HEK293 (cell line): ENCODE measurements around the gene SPATA16.

ENCODE experiments used
- CTCF ChIA-PET: fragments of 350-600 bp; formaldehyde crosslinking; extraction: SDS; loops from one replicate; lab custom pipeline; 2021; ENCODE audit warnings: antibody characterized with exemption; lab: Yijun Ruan, JAX
- POLR2A ChIA-PET: fragments of 300-600 bp; formaldehyde crosslinking; extraction: SDS; loops from one replicate; lab custom pipeline; 2020; ENCODE audit warnings: antibody characterized with exemption, inconsistent platforms; lab: Yijun Ruan, JAX
- H3K27ac ChIP-seq: fragments of 200-500 bp; sonication (Bioruptor generic); 2 replicates; pipeline ENCODE4 v1.5.1; 2014; ENCODE audit warnings: low read depth, low read length, control low read depth, inconsistent platforms; ENCODE audit errors: extremely low read depth
- H3K36me3 ChIP-seq, 2 experiments: fragments of 200-500 bp in 1 of 2; sonication (Bioruptor generic) in 1 of 2; 1 replicate in 1 of 2; 2 replicates in 1 of 2; pipeline ENCODE4 v1.5.1; 2014 to 2017; ENCODE audit warnings: inconsistent platforms in 2 of 2, low read length in 2 of 2; ENCODE audit not compliant: control insufficient read depth in 2 of 2, insufficient read depth in 1 of 2
- H3K4me1 ChIP-seq: fragments of 200-500 bp; sonication (Bioruptor generic); 2 replicates; pipeline ENCODE4 v1.5.1; 2014; ENCODE audit warnings: mild to moderate bottlenecking, low read length, inconsistent platforms; ENCODE audit not compliant: control insufficient read depth, insufficient read depth
- H3K4me3 ChIP-seq: 2 replicates; pipeline ENCODE4 v1.5.1; 2011; ENCODE audit warnings: low read depth, mild to moderate bottlenecking, control low read depth, low read length, moderate library complexity
- H3K9me3 ChIP-seq: fragments of 200-500 bp; sonication (Bioruptor generic); 2 replicates; pipeline ENCODE4 v1.5.1; 2014; ENCODE audit warnings: low read depth, low read length, inconsistent platforms; ENCODE audit not compliant: control insufficient read depth, insufficient read depth
- GLIS1 ChIP-seq: fragments of 450-650 bp; formaldehyde crosslinking; IDR thresholded peaks from 2 replicates; pipeline ENCODE4 v1.5.1; 2016; ENCODE audit warnings: missing biosample characterization, missing genetic modification characterization
- HOXD13 ChIP-seq: sonication (generic); formaldehyde crosslinking; IDR thresholded peaks from 2 replicates; pipeline ENCODE4 v1.8.0; 2022; ENCODE audit warnings: missing genetic modification reagents, borderline replicate concordance
- IKZF3 ChIP-seq: fragments of 450-650 bp; IDR thresholded peaks from 2 replicates; pipeline ENCODE4 v1.5.0; 2018; ENCODE audit warnings: missing biosample characterization, mild to moderate bottlenecking, missing genetic modification characterization, moderate library complexity
- KLF8 ChIP-seq: fragments of 450-650 bp; formaldehyde crosslinking; IDR thresholded peaks from 2 replicates; pipeline ENCODE4 v1.5.1; 2016; ENCODE audit warnings: missing biosample characterization, missing genetic modification characterization
- OSR2 ChIP-seq: fragments of 450-650 bp; formaldehyde crosslinking; IDR thresholded peaks from 2 replicates; pipeline ENCODE4 v1.5.1; 2016; ENCODE audit warnings: missing biosample characterization, missing genetic modification characterization
- PRDM1 ChIP-seq: fragments of 450-650 bp; formaldehyde crosslinking; IDR thresholded peaks from 2 replicates; pipeline ENCODE4; 2016; ENCODE audit warnings: missing biosample characterization, missing genetic modification characterization
- ZBTB10 ChIP-seq: fragments of 450-650 bp; formaldehyde crosslinking; IDR thresholded peaks from 2 replicates; pipeline ENCODE4 v1.5.1; 2016; ENCODE audit warnings: missing biosample characterization, missing genetic modification characterization
- ZNF202 ChIP-seq: fragments of 450-650 bp; formaldehyde crosslinking; IDR thresholded peaks from 2 replicates; pipeline ENCODE4 v1.5.1; 2016; ENCODE audit warnings: missing biosample characterization, missing genetic modification characterization, borderline replicate concordance
- ZNF26 ChIP-seq: fragments of 450-650 bp; formaldehyde crosslinking; IDR thresholded peaks from 2 replicates; pipeline ENCODE4 v1.5.1; 2016; ENCODE audit warnings: missing biosample characterization, missing genetic modification characterization
- ZNF416 ChIP-seq: fragments of 450-650 bp; formaldehyde crosslinking; IDR thresholded peaks from 2 replicates; pipeline ENCODE4 v1.5.1; 2016; ENCODE audit warnings: missing biosample characterization, missing genetic modification characterization
- ZNF571 ChIP-seq: fragments of 450-650 bp; formaldehyde crosslinking; IDR thresholded peaks from 2 replicates; pipeline ENCODE4 v1.5.0; 2017; ENCODE audit warnings: missing biosample characterization, missing genetic modification characterization
- ZNF624 ChIP-seq: fragments of 450-650 bp; formaldehyde crosslinking; IDR thresholded peaks from 2 replicates; pipeline ENCODE4 v1.5.1; 2017; ENCODE audit warnings: missing biosample characterization, missing genetic modification characterization
- ZNF701 ChIP-seq: fragments of 450-650 bp; formaldehyde crosslinking; IDR thresholded peaks from 2 replicates; pipeline ENCODE4 v1.5.1; 2016; ENCODE audit warnings: missing biosample characterization, missing genetic modification characterization
- ZNF776 ChIP-seq: fragments of 450-650 bp; formaldehyde crosslinking; IDR thresholded peaks from 2 replicates; pipeline ENCODE4 v1.5.0; 2017; ENCODE audit warnings: missing biosample characterization, missing genetic modification characterization, borderline replicate concordance
- TF ChIP-seq, protein P1 (sequence below): fragments of 450-650 bp; formaldehyde crosslinking; IDR thresholded peaks from 2 replicates; pipeline ENCODE4 v1.5.1; 2016; ENCODE audit warnings: missing biosample characterization, missing genetic modification characterization
- TF ChIP-seq, protein P2 (sequence below): fragments of 450-650 bp; formaldehyde crosslinking; IDR thresholded peaks from 2 replicates; pipeline ENCODE4 v1.5.1; 2016; ENCODE audit warnings: missing biosample characterization, missing genetic modification characterization

SPATA16 gene

DNA sequence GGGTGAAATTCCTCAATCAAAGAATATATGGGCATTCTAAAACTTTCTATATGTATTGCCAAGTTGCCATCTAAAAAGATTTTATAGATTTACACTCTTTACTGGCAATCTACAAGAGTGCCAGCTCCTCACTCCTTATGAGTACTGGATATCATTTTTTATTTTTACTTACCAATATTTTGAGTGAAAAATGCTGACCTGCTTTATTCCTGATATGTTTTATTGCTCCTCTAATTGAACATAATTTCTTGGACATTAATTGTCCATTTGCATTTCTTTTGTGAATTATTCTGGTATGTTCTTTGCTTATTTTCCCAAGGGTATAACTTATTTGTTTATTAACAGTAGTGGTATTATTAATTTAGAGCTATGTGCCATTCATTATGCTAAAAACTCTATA is 293.7 kb downstream of the SPATA16 start (continued):
- TF ChIP-seq KLF8 (tag by site-specific recombination) (no peak), ZNF701 (tag by site-specific recombination) (no peak), ZNF624 (tag by site-specific recombination) (no peak), ZNF26 (tag by site-specific recombination) (no peak), ZBTB10 (tag by site-specific recombination) (no peak)

DNA sequence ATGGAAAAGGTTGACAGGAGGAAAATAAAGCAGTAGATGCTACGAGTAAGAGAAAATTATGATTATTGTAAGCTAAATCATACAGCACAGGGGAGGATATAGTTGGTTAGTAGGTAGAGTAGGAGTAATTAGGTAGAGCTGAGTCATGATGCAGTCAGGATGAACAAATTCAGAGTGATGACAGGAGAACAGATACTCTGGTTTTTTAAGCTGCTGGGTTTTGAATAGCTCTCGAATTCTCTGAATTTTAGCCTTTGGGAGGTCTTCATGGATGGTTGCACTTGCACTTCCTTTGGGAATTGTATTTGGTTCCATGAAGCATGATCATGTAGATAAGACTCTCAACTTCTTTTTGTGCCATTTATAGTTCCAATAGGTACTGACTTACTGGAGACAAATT is 294.3 kb downstream of the SPATA16 start:
- ChIA-PET CTCF (interaction anchor here (1.1 kb wide), 1 partner anchor 9 kb away, joined by 4 read pairs; no protein-coding TSS in a partner anchor), POLR2A (no interaction called here)
- Histone ChIP-seq H3K27ac (no peak overlapping the region), H3K4me3 (no peak overlapping the region), H3K4me1 (no peaks in the 10 kb centered on the region), H3K36me3 (no peaks in the 10 kb centered on the region), H3K9me3 (no peaks in the 10 kb centered on the region)
- TF ChIP-seq, protein P1, sequence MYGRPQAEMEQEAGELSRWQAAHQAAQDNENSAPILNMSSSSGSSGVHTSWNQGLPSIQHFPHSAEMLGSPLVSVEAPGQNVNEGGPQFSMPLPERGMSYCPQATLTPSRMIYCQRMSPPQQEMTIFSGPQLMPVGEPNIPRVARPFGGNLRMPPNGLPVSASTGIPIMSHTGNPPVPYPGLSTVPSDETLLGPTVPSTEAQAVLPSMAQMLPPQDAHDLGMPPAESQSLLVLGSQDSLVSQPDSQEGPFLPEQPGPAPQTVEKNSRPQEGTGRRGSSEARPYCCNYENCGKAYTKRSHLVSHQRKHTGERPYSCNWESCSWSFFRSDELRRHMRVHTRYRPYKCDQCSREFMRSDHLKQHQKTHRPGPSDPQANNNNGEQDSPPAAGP (tag by site-specific recombination) = no peak
- TF ChIP-seq OSR2 (tag by site-specific recombination) = no peak
- TF ChIP-seq ZNF202 (tag by site-specific recombination) = no peak
- peak; percentile 31; the same call in 1 of the 2 replicates for TF ChIP-seq GLIS1 (tag by site-specific recombination)

- Histone ChIP-seq H3K9me3 (no peaks in the 10 kb centered on the region), H3K36me3 (no peaks in the 10 kb centered on the region), H3K27ac (no peak overlapping the region), H3K4me1 (no peaks in the 10 kb centered on the region), H3K4me3 (no peak overlapping the region)
- POLR2A ChIA-PET = no interaction called here
- CTCF ChIA-PET = interaction anchor here (1.1 kb wide), 1 partner anchor 9 kb away, joined by 4 read pairs; no protein-coding TSS in a partner anchor
- TF ChIP-seq HOXD13 (CRISPR knock-in tag) (no peak), PRDM1 (tag by site-specific recombination) (no peak), ZNF571 (no peak), ZNF416 (tag by site-specific recombination) (no peak), IKZF3 (tag by site-specific recombination) (no peak), ZNF776 (tag by site-specific recombination) (no peak)
- TF ChIP-seq, protein P2, sequence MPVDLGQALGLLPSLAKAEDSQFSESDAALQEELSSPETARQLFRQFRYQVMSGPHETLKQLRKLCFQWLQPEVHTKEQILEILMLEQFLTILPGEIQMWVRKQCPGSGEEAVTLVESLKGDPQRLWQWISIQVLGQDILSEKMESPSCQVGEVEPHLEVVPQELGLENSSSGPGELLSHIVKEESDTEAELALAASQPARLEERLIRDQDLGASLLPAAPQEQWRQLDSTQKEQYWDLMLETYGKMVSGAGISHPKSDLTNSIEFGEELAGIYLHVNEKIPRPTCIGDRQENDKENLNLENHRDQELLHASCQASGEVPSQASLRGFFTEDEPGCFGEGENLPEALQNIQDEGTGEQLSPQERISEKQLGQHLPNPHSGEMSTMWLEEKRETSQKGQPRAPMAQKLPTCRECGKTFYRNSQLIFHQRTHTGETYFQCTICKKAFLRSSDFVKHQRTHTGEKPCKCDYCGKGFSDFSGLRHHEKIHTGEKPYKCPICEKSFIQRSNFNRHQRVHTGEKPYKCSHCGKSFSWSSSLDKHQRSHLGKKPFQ (tag by site-specific recombination) = no peak
Measured at GRCh38 chr3:172846103-172846561, 294.9 kb downstream of the SPATA16 start.
